PFSK-1 (cell line): ENCODE measurements around the gene ISYNA1.

Source experiments
- POLR2AphosphoS5 ChIP-seq: IDR thresholded peaks from 2 replicates; pipeline ENCODE4 v1.6.1; 2012; ENCODE audit warnings: low read depth, mild to moderate bottlenecking, control low read depth, low read length, moderate library complexity
- REST ChIP-seq, 2 experiments: IDR thresholded peaks; 2 replicates each; pipeline versions ENCODE4 v1.6.1 to v1.8.0; 2011 to 2012; ENCODE audit warnings: low read depth in 2 of 2, low read length in 2 of 2, control low read depth in 1 of 2, inconsistent platforms in 1 of 2, mild to moderate bottlenecking in 1 of 2, moderate library complexity in 1 of 2; ENCODE audit not compliant: insufficient read depth in 1 of 2
- TAF1 ChIP-seq: IDR thresholded peaks from 2 replicates; pipeline ENCODE4 v1.6.1; 2012; ENCODE audit warnings: low read length, control low read depth, borderline replicate concordance; ENCODE audit not compliant: insufficient read depth

- TF ChIP-seq POLR2AphosphoS5 (no peak), TAF1 (no peak), REST (IDR thresholded peaks at IDR 0.05; ENCODE audit: insufficient read depth in 1 of 2, low read depth in 2 of 2, low read length in 2 of 2) (no peak)
Measured at GRCh38 chr19:18423258-18424020, 14.5 kb downstream of the ISYNA1 start.
